Testis (tissue), 2 donors: Measurements from ENCODE around the gene RBP4.

Experiments used
- CTCF ChIP-seq, 3 experiments: fragments of 450-650 bp in 2 of 3; fragments of 200-600 bp in 1 of 3; sonication (generic) in 1 of 3; IDR thresholded peaks; one replicate each; pipeline ENCODE4 v1.5.1; 2016 to 2019; ENCODE audit warnings: antibody characterized with exemption in 3 of 3, mild to moderate bottlenecking in 2 of 3, moderate library complexity in 1 of 3
- POLR2A ChIP-seq: fragments of 450-650 bp; IDR thresholded peaks from one replicate; pipeline ENCODE4 v1.6.1; 2017; ENCODE audit warnings: antibody characterized with exemption, mild to moderate bottlenecking, moderate library complexity

GRCh38 chr10:93595378-93596161 is 5.5 kb downstream of the RBP4 start:
- TF ChIP-seq CTCF (IDR thresholded peaks at IDR 0.05) = no peak
- TF ChIP-seq POLR2A = no peak
